Ovary (tissue), 3 donors: Measurements from ENCODE around the gene ARHGAP9.

Experiments used
- EP300 ChIP-seq: sonication (generic); formaldehyde crosslinking; IDR thresholded peaks from one replicate; pipeline ENCODE4 v1.6.1; 2017; ENCODE audit warnings: antibody characterized with exemption
- POLR2A ChIP-seq: fragments of 450-650 bp; IDR thresholded peaks from one replicate; pipeline ENCODE4 v1.6.1; 2017; ENCODE audit warnings: antibody characterized with exemption, mild to moderate bottlenecking, moderate library complexity
- TF ChIP-seq, protein P1 (sequence below), 3 donors: fragments of 450-650 bp in 2 of 3; fragments of 200-600 bp in 1 of 3; IDR thresholded peaks; one replicate each; pipeline versions ENCODE4 v1.5.1 to v1.8.0; 2016 to 2022; ENCODE audit warnings: antibody characterized with exemption in 3 of 3, mild to moderate bottlenecking in 1 of 3
- donor health status: DM: no; HTN: no; CAD: no.

DNA sequence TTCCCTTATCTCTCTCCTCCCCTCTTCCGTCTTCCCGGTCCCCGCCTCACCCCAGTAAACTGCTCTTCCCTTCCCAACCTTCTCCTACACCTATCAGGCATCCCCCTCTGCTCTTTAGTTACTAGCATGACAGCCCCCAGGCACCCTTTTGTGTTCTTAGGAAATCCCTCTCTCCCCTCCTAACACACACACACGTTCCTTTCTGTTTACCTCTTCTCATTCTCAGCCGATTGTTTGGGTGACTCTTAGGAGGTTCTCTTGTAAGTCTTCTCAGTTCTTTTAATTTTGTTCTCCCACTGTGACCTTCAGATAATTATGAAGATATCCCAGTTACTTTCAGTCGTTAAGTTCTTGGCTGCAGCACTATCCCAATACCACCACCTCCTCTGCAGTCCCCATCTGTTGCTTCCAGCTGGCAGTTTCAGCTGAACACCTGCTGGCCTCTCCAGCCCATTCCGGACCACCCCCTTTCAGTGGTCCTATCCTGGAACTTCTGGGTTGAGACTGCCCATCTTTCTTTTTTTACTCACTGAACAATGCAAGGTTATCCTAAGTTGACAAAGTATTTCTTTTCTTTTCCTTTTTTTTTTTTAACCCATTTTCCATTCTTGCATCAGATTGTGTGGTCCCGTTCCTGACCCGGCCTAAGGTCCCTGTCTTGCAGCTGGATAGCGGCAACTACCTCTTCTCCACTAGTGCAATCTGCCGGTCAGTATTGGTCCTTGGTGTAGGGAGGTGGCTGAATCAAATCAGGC is 8.9 kb upstream of the ARHGAP9 start:
- TF ChIP-seq POLR2A, result no peak
- TF ChIP-seq, protein P1, sequence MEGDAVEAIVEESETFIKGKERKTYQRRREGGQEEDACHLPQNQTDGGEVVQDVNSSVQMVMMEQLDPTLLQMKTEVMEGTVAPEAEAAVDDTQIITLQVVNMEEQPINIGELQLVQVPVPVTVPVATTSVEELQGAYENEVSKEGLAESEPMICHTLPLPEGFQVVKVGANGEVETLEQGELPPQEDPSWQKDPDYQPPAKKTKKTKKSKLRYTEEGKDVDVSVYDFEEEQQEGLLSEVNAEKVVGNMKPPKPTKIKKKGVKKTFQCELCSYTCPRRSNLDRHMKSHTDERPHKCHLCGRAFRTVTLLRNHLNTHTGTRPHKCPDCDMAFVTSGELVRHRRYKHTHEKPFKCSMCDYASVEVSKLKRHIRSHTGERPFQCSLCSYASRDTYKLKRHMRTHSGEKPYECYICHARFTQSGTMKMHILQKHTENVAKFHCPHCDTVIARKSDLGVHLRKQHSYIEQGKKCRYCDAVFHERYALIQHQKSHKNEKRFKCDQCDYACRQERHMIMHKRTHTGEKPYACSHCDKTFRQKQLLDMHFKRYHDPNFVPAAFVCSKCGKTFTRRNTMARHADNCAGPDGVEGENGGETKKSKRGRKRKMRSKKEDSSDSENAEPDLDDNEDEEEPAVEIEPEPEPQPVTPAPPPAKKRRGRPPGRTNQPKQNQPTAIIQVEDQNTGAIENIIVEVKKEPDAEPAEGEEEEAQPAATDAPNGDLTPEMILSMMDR (IDR thresholded peaks at IDR 0.05), result no peak
- TF ChIP-seq EP300, result no peak
